Right lobe of liver (tissue), 4 donors: ENCODE measurements around the gene RBSN.
"Not testable (repeated sequence)": the region's sequence is repeated elsewhere in the genome, so short reads cannot be mapped to it uniquely, and the experiment has no call there.

ENCODE experiments used
- POLR2A ChIP-seq: fragments of 450-650 bp; IDR thresholded peaks from one replicate; pipeline ENCODE4 v1.6.1; 2017; ENCODE audit warnings: antibody characterized with exemption, mild to moderate bottlenecking
- TF ChIP-seq, protein P1 (sequence below), 4 donors: fragments of 200-600 bp in 3 of 4; fragments of 450-650 bp in 1 of 4; IDR thresholded peaks; one replicate each; pipeline versions ENCODE4 v1.5.1 to v1.8.0; 2016 to 2022; ENCODE audit warnings: antibody characterized with exemption in 4 of 4, mild to moderate bottlenecking in 2 of 4
- donor health status: DM: no; HTN: no; CAD: no.
- donor health status: DM: no; HTN: no; CAD: no.
- donor health status: DM: no; HTN: yes; CAD: no.

DNA sequence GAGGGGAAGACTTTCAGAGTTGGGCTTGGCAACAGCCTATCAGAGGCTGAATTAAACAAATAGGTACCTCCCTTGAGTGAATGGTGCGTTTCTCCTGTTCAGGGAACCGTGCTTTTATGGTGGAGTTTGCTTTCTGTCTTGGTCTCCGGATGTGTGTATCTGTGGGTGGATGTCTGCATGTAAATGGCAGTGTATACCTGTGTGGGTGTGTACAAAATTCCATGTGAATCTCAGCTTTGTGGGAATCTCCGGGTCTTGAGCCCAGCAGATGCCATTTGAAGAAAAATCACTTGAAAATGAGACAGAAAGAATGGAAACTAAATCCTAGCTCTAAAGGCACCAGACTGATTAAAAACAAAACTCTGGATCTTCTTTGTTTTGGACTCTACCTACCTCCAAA lies 37.9 kb upstream of the RBSN start:
- TF ChIP-seq, protein P1, sequence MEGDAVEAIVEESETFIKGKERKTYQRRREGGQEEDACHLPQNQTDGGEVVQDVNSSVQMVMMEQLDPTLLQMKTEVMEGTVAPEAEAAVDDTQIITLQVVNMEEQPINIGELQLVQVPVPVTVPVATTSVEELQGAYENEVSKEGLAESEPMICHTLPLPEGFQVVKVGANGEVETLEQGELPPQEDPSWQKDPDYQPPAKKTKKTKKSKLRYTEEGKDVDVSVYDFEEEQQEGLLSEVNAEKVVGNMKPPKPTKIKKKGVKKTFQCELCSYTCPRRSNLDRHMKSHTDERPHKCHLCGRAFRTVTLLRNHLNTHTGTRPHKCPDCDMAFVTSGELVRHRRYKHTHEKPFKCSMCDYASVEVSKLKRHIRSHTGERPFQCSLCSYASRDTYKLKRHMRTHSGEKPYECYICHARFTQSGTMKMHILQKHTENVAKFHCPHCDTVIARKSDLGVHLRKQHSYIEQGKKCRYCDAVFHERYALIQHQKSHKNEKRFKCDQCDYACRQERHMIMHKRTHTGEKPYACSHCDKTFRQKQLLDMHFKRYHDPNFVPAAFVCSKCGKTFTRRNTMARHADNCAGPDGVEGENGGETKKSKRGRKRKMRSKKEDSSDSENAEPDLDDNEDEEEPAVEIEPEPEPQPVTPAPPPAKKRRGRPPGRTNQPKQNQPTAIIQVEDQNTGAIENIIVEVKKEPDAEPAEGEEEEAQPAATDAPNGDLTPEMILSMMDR (IDR thresholded peaks at IDR 0.05) = not testable (repeated sequence)
- TF ChIP-seq POLR2A = not testable (repeated sequence)
